IMR-90 (cell line): ENCODE results near the gene TRIM22. TPM values are rescaled to one million over a fixed set of nuclear protein-coding genes. Genes with fewer than 3 reads are reported as not detected.

Experiments used
- ATAC-seq: fragments of 200-7000 bp; cut with Tn5 transposase; 2 replicates; pipeline ENCODE4 v1.9.1; 2020; ENCODE audit warnings: low read depth, mild to moderate bottlenecking, moderate library complexity
- BruUV-seq: library from RNA; stranded (reverse); fragments of 400-500 nt; replicated peaks from 2 replicates; lab custom pipeline; 2021; lab: Mats Ljungman, UMichigan
- CTCF ChIA-PET: fragments of 300-600 bp; formaldehyde crosslinking; extraction: SDS; loops from one replicate; lab custom pipeline; 2021; ENCODE audit warnings: antibody characterized with exemption; lab: Yijun Ruan, JAX
- POLR2A ChIA-PET: fragments of 300-600 bp; sonication (Branson Sonifier 250); formaldehyde crosslinking; loops from one replicate; lab custom pipeline; 2022; ENCODE audit warnings: antibody characterized with exemption; ENCODE audit not compliant: unreplicated experiment; lab: Charles Lee
- DNase-seq: peaks from one replicate; pipeline ENCODE4 v3.0.0; 2013
- H2AFZ ChIP-seq: replicated peaks from 2 replicates; pipeline ENCODE3; 2013; ENCODE audit warnings: low read length, mild to moderate bottlenecking; ENCODE audit not compliant: poor library complexity
- H2AK5ac ChIP-seq: 2 replicates; pipeline ENCODE4 v1.6.1; 2013; ENCODE audit warnings: low read depth, low read length, inconsistent platforms
- H2AK9ac ChIP-seq: replicated peaks from 2 replicates; pipeline ENCODE3; 2013; ENCODE audit warnings: mild to moderate bottlenecking, low read depth, low read length, moderate library complexity; ENCODE audit not compliant: poor library complexity
- H2BK120ac ChIP-seq: 2 replicates; pipeline ENCODE4 v1.6.1; 2013; ENCODE audit warnings: low read depth, low read length, inconsistent platforms
- H2BK15ac ChIP-seq: 3 replicates; pipeline ENCODE4 v1.6.1; 2013; ENCODE audit warnings: low read depth, low read length, inconsistent platforms
- H2BK20ac ChIP-seq: 2 replicates; pipeline ENCODE4 v1.6.1; 2013; ENCODE audit warnings: low read depth, mild to moderate bottlenecking, inconsistent platforms, low read length, moderate library complexity
- H2BK5ac ChIP-seq: 2 replicates; pipeline ENCODE4 v1.6.1; 2013; ENCODE audit warnings: mild to moderate bottlenecking, low read depth, low read length, inconsistent platforms; ENCODE audit not compliant: poor library complexity, severe bottlenecking
- H3K14ac ChIP-seq: replicated peaks from 2 replicates; pipeline ENCODE4 v1.6.1; 2013; ENCODE audit warnings: low read depth, low read length, inconsistent platforms
- H3K18ac ChIP-seq: 2 replicates; pipeline ENCODE4 v1.6.1; 2013; ENCODE audit warnings: low read depth, low read length, control low read depth
- H3K23ac ChIP-seq: 2 replicates; pipeline ENCODE4 v1.6.1; 2013; ENCODE audit warnings: low read depth, low read length, inconsistent platforms
- H3K27ac ChIP-seq: 2 replicates; pipeline ENCODE4 v1.5.1; 2013; ENCODE audit warnings: mild to moderate bottlenecking, control low read depth, low read length; ENCODE audit not compliant: insufficient read depth
- H3K27me3 ChIP-seq: 2 replicates; pipeline ENCODE4 v1.6.1; 2013; ENCODE audit warnings: low read length; ENCODE audit not compliant: control insufficient read depth, insufficient read depth
- H3K36me3 ChIP-seq: 2 replicates; pipeline ENCODE4 v1.6.1; 2013; ENCODE audit warnings: low read length, mixed read lengths; ENCODE audit not compliant: control insufficient read depth, insufficient read depth
- H3K4ac ChIP-seq: 2 replicates; pipeline ENCODE4 v1.6.1; 2013; ENCODE audit warnings: low read depth, low read length, inconsistent platforms
- H3K4me1 ChIP-seq: 2 replicates; pipeline ENCODE4 v1.6.1; 2013; ENCODE audit warnings: low read length, mixed read lengths; ENCODE audit not compliant: control insufficient read depth, insufficient read depth
- H3K4me2 ChIP-seq: 2 replicates; pipeline ENCODE4 v1.6.1; 2013; ENCODE audit warnings: low read depth, mild to moderate bottlenecking, control low read depth, low read length, moderate library complexity
- H3K4me3 ChIP-seq: 2 replicates; pipeline ENCODE4 v1.5.1; 2013; ENCODE audit warnings: low read depth, mild to moderate bottlenecking, control low read depth, low read length, moderate library complexity; ENCODE audit not compliant: insufficient read depth
- H3K56ac ChIP-seq: 2 replicates; pipeline ENCODE4 v1.6.1; 2013; ENCODE audit warnings: low read length, inconsistent platforms; ENCODE audit not compliant: insufficient read depth; ENCODE audit errors: extremely low read depth
- H3K79me1 ChIP-seq, 2 experiments: 2 replicates each; pipeline ENCODE4 v1.6.1; 2013; ENCODE audit warnings: low read length in 2 of 2, inconsistent platforms in 1 of 2, low read depth in 1 of 2
- H3K9ac ChIP-seq: 2 replicates; pipeline ENCODE4 v1.6.1; 2013; ENCODE audit warnings: low read depth, low read length, control low read depth
- H3K9me1 ChIP-seq: 2 replicates; pipeline ENCODE4 v1.6.1; 2013; ENCODE audit warnings: low read length, inconsistent platforms; ENCODE audit not compliant: insufficient read depth
- H3K9me3 ChIP-seq: 2 replicates; pipeline ENCODE4 v1.6.1; 2013; ENCODE audit warnings: low read length; ENCODE audit not compliant: control insufficient read depth, insufficient read depth
- H4K20me1 ChIP-seq: 2 replicates; pipeline ENCODE4 v1.6.1; 2013; ENCODE audit warnings: low read length, inconsistent platforms; ENCODE audit not compliant: insufficient read depth
- H4K5ac ChIP-seq: 2 replicates; pipeline ENCODE4 v1.6.1; 2013; ENCODE audit warnings: mild to moderate bottlenecking, low read depth, low read length, control low read depth
- H4K8ac ChIP-seq, 2 experiments: 2 replicates each; pipeline ENCODE4 v1.6.1; 2013; ENCODE audit warnings: low read depth in 2 of 2, low read length in 2 of 2, control low read depth in 1 of 2, inconsistent platforms in 1 of 2
- H4K91ac ChIP-seq: 2 replicates; pipeline ENCODE4 v1.6.1; 2013; ENCODE audit warnings: low read depth, low read length, inconsistent platforms; ENCODE audit not compliant: insufficient read depth
- BHLHE40 ChIP-seq: fragments of 150-350 bp; IDR thresholded peaks from 2 replicates; pipeline ENCODE4 v1.6.1; 2016; ENCODE audit warnings: mild to moderate bottlenecking, low read depth, low read length
- CHD1 ChIP-seq: IDR thresholded peaks from 2 replicates; pipeline ENCODE4 v1.6.1; 2012; ENCODE audit warnings: low read depth, low read length, improper control_type of control experiment
- CTCF ChIP-seq: conservative IDR thresholded peaks from 2 replicates; pipeline ENCODE4 v1.5.1; 2012; ENCODE audit warnings: mild to moderate bottlenecking, low read depth, low read length, improper control_type of control experiment
- FOS ChIP-seq: fragments of 150-350 bp; IDR thresholded peaks from 2 replicates; pipeline ENCODE4 v1.6.1; 2016; ENCODE audit warnings: low read depth, low read length
- MAZ ChIP-seq: IDR thresholded peaks from 2 replicates; pipeline ENCODE4 v1.6.1; 2012; ENCODE audit warnings: low read depth, mild to moderate bottlenecking, low read length, improper control_type of control experiment, moderate library complexity, borderline replicate concordance
- POLR2A ChIP-seq: IDR thresholded peaks from 2 replicates; pipeline ENCODE4 v1.6.1; 2012; ENCODE audit warnings: mild to moderate bottlenecking, low read depth, low read length
- RAD21 ChIP-seq: IDR thresholded peaks from 2 replicates; pipeline ENCODE4 v1.6.1; 2012; ENCODE audit warnings: low read length, improper control_type of control experiment
- RCOR1 ChIP-seq: IDR thresholded peaks from 2 replicates; pipeline ENCODE4 v1.6.1; 2012; ENCODE audit warnings: mild to moderate bottlenecking, low read length, improper control_type of control experiment; ENCODE audit not compliant: insufficient replicate concordance
- RFX5 ChIP-seq: IDR thresholded peaks from 2 replicates; pipeline ENCODE4 v1.8.0; 2012; ENCODE audit warnings: low read depth, mild to moderate bottlenecking, low read length, moderate library complexity
- SMC3 ChIP-seq: fragments of 150-350 bp; IDR thresholded peaks from 2 replicates; pipeline ENCODE4 v1.6.1; 2016; ENCODE audit warnings: low read depth, mild to moderate bottlenecking, antibody characterized with exemption, low read length, moderate library complexity
- WGBS, 2 experiments: methylation state at CpG; one replicate each; pipeline versions ENCODE4 v1.1.5 to v1.1.7; 2013; ENCODE audit warnings: missing lambda C conversion rate in 2 of 2; ENCODE audit not compliant: insufficient read length in 1 of 2; ENCODE audit errors: extremely low coverage in 2 of 2; 5-methylcytosine and 5-hydroxymethylcytosine counted together
- dilution Hi-C: fragments of 300-500 bp; cut with HindIII; formaldehyde crosslinking; loops from one replicate; pipeline ENCODE4 v1.14.3; 2018; ENCODE audit warnings: low sequenced_read_pairs; ENCODE audit not compliant: unreplicated experiment
- in situ Hi-C: fragments of 300-500 bp; cut with MboI; formaldehyde crosslinking; loops from 3 replicates; pipeline ENCODE4 v1.14.3; 2019; ENCODE audit warnings: low sequenced_read_pairs, inconsistent platforms, mixed read lengths
- intact Hi-C: fragments of 100-400 bp; cut with micrococcal nuclease; formaldehyde crosslinking; loops from 2 replicates; pipeline ENCODE4 v1.10.0; 2022
- polyA plus RNA-seq, 3 experiments: library from polyadenylated mRNA; depleted of rRNA; stranded (reverse); fragments of >200 nt; gene quantifications; 2 replicates each; pipeline ENCODE4 v1.2.3, GENCODE V29; 2012; ENCODE audit warnings: low replicate concordance in 1 of 3
- total RNA-seq: library from RNA; depleted of rRNA; stranded (reverse); fragments of >200 nt; gene quantifications from 2 replicates; pipeline ENCODE4 v1.2.3, GENCODE V29; 2012
- TF ChIP-seq, protein P1 (sequence below): fragments of 150-350 bp; IDR thresholded peaks from 2 replicates; pipeline ENCODE4 v1.6.1; 2017; ENCODE audit warnings: mild to moderate bottlenecking, antibody characterized with exemption, low read length, low read depth

Gene TRIM22
- total and polyA plus RNA-seq, 2 of the 4 experiments (the other 2 are of a cell fraction): 43.6 to 46.8 TPM

- Histone ChIP-seq H3K4me1 (no peaks in the 10 kb centered on the region), H2BK20ac (no peak overlapping the region), H3K4me2 (no peak overlapping the region), H3K56ac (no peak overlapping the region), H2BK5ac (no peak overlapping the region), H2AK9ac (no peak overlapping the region), H4K20me1 (no peaks in the 10 kb centered on the region), H3K9ac (no peak overlapping the region), H3K4ac (no peak overlapping the region), H3K27ac (no peak overlapping the region), H3K27me3 (no peaks in the 10 kb centered on the region), H2BK120ac (no peak overlapping the region), H2AFZ (no peak overlapping the region), H3K14ac (no peak overlapping the region), H3K4me3 (no peak overlapping the region), H3K36me3 (peaks cover 5% of the 10 kb centered on the region), H4K8ac (no peak overlapping the region), H4K91ac (no peak overlapping the region), H3K18ac (no peak overlapping the region), H2BK15ac (no peak overlapping the region), H3K9me3 (no peaks in the 10 kb centered on the region), H3K9me1 (no peaks in the 10 kb centered on the region), H3K23ac (no peak overlapping the region), H2AK5ac (no peak overlapping the region), H3K79me1 (no peaks in the 10 kb centered on the region), H4K5ac (no peak overlapping the region)
- BruUV-seq: no TSS peak
- in situ Hi-C loops: no loop called here
- 70% methylated on average over 2 of the region's 5 CpGs; no CpG with 5 or more reads in 1 of the 2 experiments for WGBS, 2 experiments
- ATAC-seq (no peak), DNase-seq (no peak)
- CTCF ChIA-PET: interaction anchor here (1.1 kb wide), 1 partner anchor 89 kb away, joined by 3 read pairs; the partner anchor contains the start of gene TRIM34
- intact Hi-C loops: loop anchor here (5.0 kb wide), 1 partner anchor 236 kb away; no protein-coding TSS in a partner anchor
- POLR2A ChIA-PET: no interaction called here
- TF ChIP-seq, protein P1, sequence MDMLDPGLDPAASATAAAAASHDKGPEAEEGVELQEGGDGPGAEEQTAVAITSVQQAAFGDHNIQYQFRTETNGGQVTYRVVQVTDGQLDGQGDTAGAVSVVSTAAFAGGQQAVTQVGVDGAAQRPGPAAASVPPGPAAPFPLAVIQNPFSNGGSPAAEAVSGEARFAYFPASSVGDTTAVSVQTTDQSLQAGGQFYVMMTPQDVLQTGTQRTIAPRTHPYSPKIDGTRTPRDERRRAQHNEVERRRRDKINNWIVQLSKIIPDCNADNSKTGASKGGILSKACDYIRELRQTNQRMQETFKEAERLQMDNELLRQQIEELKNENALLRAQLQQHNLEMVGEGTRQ: no peak
- TF ChIP-seq RAD21: no peak
- TF ChIP-seq CHD1: no peak
- TF ChIP-seq BHLHE40: no peak
- TF ChIP-seq POLR2A: no peak
- no peak for TF ChIP-seq RFX5
- no peak for TF ChIP-seq SMC3
- no peak for TF ChIP-seq CTCF
- TF ChIP-seq FOS: no peak
- TF ChIP-seq MAZ: no peak
- TF ChIP-seq RCOR1: no peak
- dilution Hi-C loops: no loop called here
These were observed 24.1 kb downstream of the TRIM22 start for GRCh38 chr11:5713695-5714094.
